HL-60 (cell line): ENCODE results near the gene ZNF865.

Source experiments
- POLR2AphosphoS5 ChIP-seq: IDR thresholded peaks from 2 replicates; pipeline ENCODE4 v1.6.1; 2012; ENCODE audit warnings: low read depth
- TF ChIP-seq, protein P1 (sequence below): IDR thresholded peaks from one replicate; pipeline ENCODE4 v1.5.1; 2011; ENCODE audit warnings: low read length, control low read depth, inconsistent platforms; ENCODE audit not compliant: insufficient read depth

- TF ChIP-seq, protein P1, sequence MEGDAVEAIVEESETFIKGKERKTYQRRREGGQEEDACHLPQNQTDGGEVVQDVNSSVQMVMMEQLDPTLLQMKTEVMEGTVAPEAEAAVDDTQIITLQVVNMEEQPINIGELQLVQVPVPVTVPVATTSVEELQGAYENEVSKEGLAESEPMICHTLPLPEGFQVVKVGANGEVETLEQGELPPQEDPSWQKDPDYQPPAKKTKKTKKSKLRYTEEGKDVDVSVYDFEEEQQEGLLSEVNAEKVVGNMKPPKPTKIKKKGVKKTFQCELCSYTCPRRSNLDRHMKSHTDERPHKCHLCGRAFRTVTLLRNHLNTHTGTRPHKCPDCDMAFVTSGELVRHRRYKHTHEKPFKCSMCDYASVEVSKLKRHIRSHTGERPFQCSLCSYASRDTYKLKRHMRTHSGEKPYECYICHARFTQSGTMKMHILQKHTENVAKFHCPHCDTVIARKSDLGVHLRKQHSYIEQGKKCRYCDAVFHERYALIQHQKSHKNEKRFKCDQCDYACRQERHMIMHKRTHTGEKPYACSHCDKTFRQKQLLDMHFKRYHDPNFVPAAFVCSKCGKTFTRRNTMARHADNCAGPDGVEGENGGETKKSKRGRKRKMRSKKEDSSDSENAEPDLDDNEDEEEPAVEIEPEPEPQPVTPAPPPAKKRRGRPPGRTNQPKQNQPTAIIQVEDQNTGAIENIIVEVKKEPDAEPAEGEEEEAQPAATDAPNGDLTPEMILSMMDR = no peak
- TF ChIP-seq POLR2AphosphoS5 = no peak
Observed at GRCh38 chr19:55596304-55596703, 9.1 kb upstream of the ZNF865 start.
